Sciatic nerve (tissue), 2 donors: ENCODE results near the gene ANK3. TPM values are rescaled to one million over a fixed set of nuclear protein-coding genes. Genes with fewer than 3 reads are reported as not detected.

Source experiments
- ATAC-seq: fragments of 200-7000 bp; cut with Tn5 transposase; one replicate; pipeline ENCODE4 v1.9.1; 2020; ENCODE audit warnings: mild to moderate bottlenecking, moderate library complexity
- DNase-seq: peaks from one replicate; pipeline ENCODE4 v3.0.0-alpha.2; 2020; ENCODE audit warnings: low spot score
- intact Hi-C: fragments of 100-400 bp; cut with DNase I; formaldehyde crosslinking; loops from one replicate; pipeline ENCODE4 v1.14.2; 2022
- total RNA-seq: library from RNA; stranded (reverse); fragmentation: NEBNext Ultra II Directional; extraction: Animal tissue kit (Norgen Biotek cat#: 25700); gene quantifications from one replicate; pipeline ENCODE4 v1.2.1, GENCODE V29; 2021
- donor health status: DM: no; HTN: no; CAD: no.
- donor health status: DM: no; HTN: no; CAD: no.

Gene ANK3
- total RNA-seq, 1 donor from 2014 or later = 203 TPM

- ATAC-seq = no peak
- intact Hi-C loops = no loop called here
- no peak for DNase-seq
Observed at GRCh38 chr10:60000747-60001146, 388.9 kb downstream of the ANK3 start.

DNA sequence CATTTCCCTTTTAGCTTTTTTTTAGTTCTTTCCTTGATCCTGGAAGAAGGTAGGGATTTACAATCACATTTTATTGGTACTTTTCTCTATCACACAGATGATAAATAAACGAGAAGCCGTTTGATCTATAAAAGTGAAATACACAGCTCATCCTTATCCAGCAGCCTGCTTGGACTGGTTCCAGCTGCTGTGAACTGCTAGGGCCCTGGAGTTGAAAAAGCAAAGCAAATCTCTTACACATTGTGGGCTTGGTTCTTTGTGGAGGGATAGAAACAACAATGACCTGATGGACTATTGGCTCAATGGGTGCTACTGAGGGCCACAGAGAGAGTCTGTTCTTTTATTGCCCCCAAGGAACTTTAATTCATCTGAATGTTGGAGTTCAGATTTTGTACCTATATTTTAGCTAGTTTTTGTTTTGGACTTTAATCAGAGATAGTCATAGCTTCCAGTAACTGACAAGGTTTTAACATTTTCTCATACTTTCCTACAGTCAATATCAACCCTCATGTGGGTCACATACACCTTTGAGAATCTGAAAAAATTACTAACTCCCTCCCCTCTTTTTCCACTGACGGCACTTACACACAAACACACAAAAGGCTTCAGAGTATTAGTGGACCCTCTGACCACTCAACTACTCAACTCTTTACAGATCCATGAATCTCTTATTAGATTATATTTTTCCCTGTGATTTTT, 391.7 kb downstream of the ANK3 start:
- DNase-seq = no peak
- no peak for ATAC-seq
- intact Hi-C loops = no loop called here

GRCh38 chr10:59995862-59996261, 393.8 kb downstream of the ANK3 start:
- intact Hi-C loops = no loop called here
- no peak for ATAC-seq
- no peak for DNase-seq

GRCh38 chr10:59993931-59994330, 395.7 kb downstream of the ANK3 start:
- intact Hi-C loops = no loop called here
- ATAC-seq (no peak), DNase-seq (no peak)

- ATAC-seq = peak; percentile 67
- DNase-seq = no peak
- intact Hi-C loops = no loop called here
Observed at GRCh38 chr10:59991661-59992060, 398.0 kb downstream of the ANK3 start.

- intact Hi-C loops = no loop called here
- ATAC-seq (no peak), DNase-seq (no peak)
Observed at GRCh38 chr10:59991117-59991516, 398.6 kb downstream of the ANK3 start.

- intact Hi-C loops = no loop called here
- no peak for DNase-seq
- ATAC-seq = no peak
Observed at GRCh38 chr10:59985639-59986038, 404.0 kb downstream of the ANK3 start.

DNA sequence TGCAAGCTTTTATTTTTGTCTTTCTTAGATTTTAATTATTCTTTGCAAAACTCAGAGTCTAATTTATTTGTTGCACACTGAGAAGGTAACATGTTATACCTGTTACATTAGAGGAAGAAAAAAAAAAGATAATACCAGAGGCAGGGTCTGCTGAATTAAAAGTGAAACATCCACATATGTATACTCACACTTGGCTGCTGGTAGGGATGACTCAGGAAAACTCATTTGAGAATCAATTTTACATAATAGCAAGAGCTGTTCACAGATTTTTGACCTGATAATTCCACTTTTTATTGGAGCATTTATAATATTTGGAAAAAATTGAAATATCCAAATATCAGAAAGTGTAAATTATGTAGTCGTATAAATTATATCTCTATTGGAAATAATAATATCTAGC, 405.3 kb downstream of the ANK3 start:
- ATAC-seq (no peak), DNase-seq (no peak)
- intact Hi-C loops = no loop called here

- intact Hi-C loops = no loop called here
Observed at GRCh38 chr10:59980356-59980755, 409.3 kb downstream of the ANK3 start.

DNA sequence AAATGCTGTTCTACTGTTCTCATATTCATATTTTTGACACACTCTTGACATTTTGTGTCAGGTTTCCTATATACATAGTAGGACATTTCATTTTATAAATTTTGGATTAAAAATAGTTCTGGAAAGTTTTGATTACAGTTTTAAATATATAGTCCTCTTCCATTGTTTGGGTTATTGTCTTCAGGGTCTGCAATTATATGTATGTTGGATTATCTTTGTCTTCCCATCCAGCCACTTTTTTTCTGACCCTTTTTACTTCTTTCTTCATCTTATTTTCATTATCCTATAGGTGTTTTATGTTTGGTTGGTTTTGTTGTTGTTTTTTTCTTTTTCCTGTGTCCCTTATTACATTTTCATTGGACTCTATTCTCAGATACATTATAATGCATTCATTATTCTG, 412.2 kb downstream of the ANK3 start:
- no peak for DNase-seq
- ATAC-seq = no peak
- intact Hi-C loops = no loop called here

More at GRCh38 chr10:59980356-59980755, 409.3 kb downstream of the ANK3 start:
- ATAC-seq (no peak), DNase-seq (no peak)

- DNase-seq = no peak
- no peak for ATAC-seq
- intact Hi-C loops = no loop called here
Observed at GRCh38 chr10:59976909-59977308, 412.8 kb downstream of the ANK3 start.
